OCI-LY1 (cell line): Measurements from ENCODE around the gene KCNN4.

ENCODE experiments used
- H2AFZ ChIP-seq: fragments of 200-600 bp; sonication (generic), shearing (Covaris generic); 2 replicates; pipeline ENCODE4 v1.6.0; 2014; ENCODE audit warnings: antibody characterized with exemption, mild to moderate bottlenecking, low read length
- H3F3A ChIP-seq: fragments of 200-600 bp; sonication (generic), shearing (Covaris generic); 2 replicates; pipeline ENCODE4 v1.6.0; 2014; ENCODE audit warnings: mild to moderate bottlenecking, antibody characterized with exemption, low read length, moderate library complexity; ENCODE audit not compliant: insufficient read depth
- H3K27ac ChIP-seq: fragments of 200-600 bp; sonication (generic); 2 replicates; pipeline ENCODE4 v1.5.1; 2014; ENCODE audit warnings: low read length, mixed run types, mild to moderate bottlenecking, low read depth; ENCODE audit not compliant: poor library complexity, severe bottlenecking
- H3K27me3 ChIP-seq: fragments of 200-600 bp; sonication (generic); 2 replicates; pipeline ENCODE4 v1.6.0; 2014; ENCODE audit warnings: antibody characterized with exemption, mild to moderate bottlenecking, low read length, moderate library complexity; ENCODE audit not compliant: insufficient read depth
- H3K36me3 ChIP-seq: fragments of 200-600 bp; sonication (generic); 2 replicates; pipeline ENCODE4 v1.6.1; 2014; ENCODE audit warnings: mild to moderate bottlenecking, antibody characterized with exemption, low read length, moderate library complexity, mixed read lengths; ENCODE audit not compliant: insufficient read depth
- H3K4me1 ChIP-seq: fragments of 200-600 bp; sonication (generic); 2 replicates; pipeline ENCODE4 v1.5.1; 2014; ENCODE audit warnings: mild to moderate bottlenecking, low read length, moderate library complexity; ENCODE audit not compliant: insufficient read depth, severe bottlenecking
- H3K4me2 ChIP-seq: fragments of 200-600 bp; sonication (generic), shearing (Covaris generic); 2 replicates; pipeline ENCODE4 v1.6.1; 2014; ENCODE audit warnings: low read length
- H3K4me3 ChIP-seq: fragments of 200-600 bp; sonication (generic); 2 replicates; pipeline ENCODE4 v1.5.1; 2014; ENCODE audit warnings: low read length, low read depth, mild to moderate bottlenecking, mixed read lengths; ENCODE audit not compliant: poor library complexity, severe bottlenecking
- H3K79me2 ChIP-seq: fragments of 200-600 bp; shearing (Covaris generic); 2 replicates; pipeline ENCODE4 v1.6.1; 2016; ENCODE audit warnings: mixed run types, low read length, mixed read lengths; ENCODE audit not compliant: insufficient read depth
- H3K9ac ChIP-seq: fragments of 200-600 bp; sonication (generic), shearing (Covaris generic); 2 replicates; pipeline ENCODE4 v1.6.1; 2014; ENCODE audit warnings: mild to moderate bottlenecking, low read length, mixed read lengths
- H3K9me2 ChIP-seq: fragments of 200-600 bp; sonication (generic), shearing (Covaris generic); 2 replicates; pipeline ENCODE4 v1.6.1; 2014; ENCODE audit warnings: low read depth, mild to moderate bottlenecking, low read length, mixed read lengths
- H3K9me3 ChIP-seq: fragments of 200-600 bp; shearing (Covaris generic); 2 replicates; pipeline ENCODE4 v1.6.1; 2014; ENCODE audit warnings: low read length, mixed read lengths
- H4K20me1 ChIP-seq: fragments of 200-600 bp; sonication (generic), shearing (Covaris generic); 2 replicates; pipeline ENCODE4 v1.6.0; 2016; ENCODE audit warnings: mild to moderate bottlenecking, low read length; ENCODE audit not compliant: insufficient read depth
- CTCF ChIP-seq: fragments of 200-600 bp; sonication (generic), shearing (Covaris generic); IDR thresholded peaks from 2 replicates; pipeline ENCODE4 v1.5.1; 2017; ENCODE audit warnings: mild to moderate bottlenecking, antibody characterized with exemption, low read length, moderate library complexity, mixed read lengths
- EZH2 ChIP-seq: fragments of 200-600 bp; sonication (generic), shearing (Covaris generic); IDR thresholded peaks from 2 replicates; pipeline ENCODE4 v1.8.0; 2017; ENCODE audit warnings: borderline replicate concordance, mixed run types, mild to moderate bottlenecking, antibody characterized with exemption, low read length, moderate library complexity, mixed read lengths

Gene KCNN4

GRCh38 chr19:43774103-43774939 is 6.5 kb downstream of the KCNN4 start:
- Histone ChIP-seq H3F3A (no peaks in the 10 kb centered on the region), H3K4me1 (peaks cover 33% of the 10 kb centered on the region), H3K36me3 (peaks cover 33% of the 10 kb centered on the region; the same call in 1 of the 2 replicates), H3K27ac (no peak overlapping the region), H3K9me2 (no peaks in the 10 kb centered on the region), H2AFZ (no peak overlapping the region), H4K20me1 (no peaks in the 10 kb centered on the region), H3K79me2 (no peaks in the 10 kb centered on the region), H3K4me3 (no peak overlapping the region), H3K9me3 (no peaks in the 10 kb centered on the region), H3K4me2 (no peak overlapping the region), H3K27me3 (no peaks in the 10 kb centered on the region), H3K9ac (no peak overlapping the region)
- TF ChIP-seq CTCF (no peak), EZH2 (no peak)

GRCh38 chr19:43773725-43774102 is 7.1 kb downstream of the KCNN4 start:
- Histone ChIP-seq H3K4me1 (peaks cover 27% of the 10 kb centered on the region), H3K27me3 (no peaks in the 10 kb centered on the region), H4K20me1 (no peaks in the 10 kb centered on the region), H3K9ac (no peak overlapping the region), H3K79me2 (no peaks in the 10 kb centered on the region), H3K9me3 (no peaks in the 10 kb centered on the region), H3K9me2 (no peaks in the 10 kb centered on the region), H3K4me3 (no peak overlapping the region), H3K4me2 (no peak overlapping the region), H3F3A (no peaks in the 10 kb centered on the region), H3K27ac (no peak overlapping the region), H3K36me3 (peaks cover 40% of the 10 kb centered on the region; the same call in 1 of the 2 replicates), H2AFZ (no peak overlapping the region)
- TF ChIP-seq EZH2 (no peak), CTCF (no peak)

- no peak for TF ChIP-seq EZH2
- TF ChIP-seq CTCF: no peak
- peaks cover 44% of the 10 kb centered on the region; the same call in 1 of the 2 replicates for H3K36me3 ChIP-seq
- H3K9me3 ChIP-seq: no peaks in the 10 kb centered on the region
- H3F3A ChIP-seq: no peaks in the 10 kb centered on the region
- H3K4me2 ChIP-seq: no peak overlapping the region
- H4K20me1 ChIP-seq: no peaks in the 10 kb centered on the region
- peaks cover 26% of the 10 kb centered on the region for H3K4me1 ChIP-seq
- no peak overlapping the region for H2AFZ ChIP-seq
- H3K27ac ChIP-seq: no peak overlapping the region
- H3K9ac ChIP-seq: no peak overlapping the region
- H3K27me3 ChIP-seq: no peaks in the 10 kb centered on the region
- no peaks in the 10 kb centered on the region for H3K9me2 ChIP-seq
- no peak overlapping the region for H3K4me3 ChIP-seq
- H3K79me2 ChIP-seq: no peaks in the 10 kb centered on the region
Observed at GRCh38 chr19:43769256-43769655, 11.5 kb downstream of the KCNN4 start.
